ENCODE data around the gene IL7R.

DNA sequence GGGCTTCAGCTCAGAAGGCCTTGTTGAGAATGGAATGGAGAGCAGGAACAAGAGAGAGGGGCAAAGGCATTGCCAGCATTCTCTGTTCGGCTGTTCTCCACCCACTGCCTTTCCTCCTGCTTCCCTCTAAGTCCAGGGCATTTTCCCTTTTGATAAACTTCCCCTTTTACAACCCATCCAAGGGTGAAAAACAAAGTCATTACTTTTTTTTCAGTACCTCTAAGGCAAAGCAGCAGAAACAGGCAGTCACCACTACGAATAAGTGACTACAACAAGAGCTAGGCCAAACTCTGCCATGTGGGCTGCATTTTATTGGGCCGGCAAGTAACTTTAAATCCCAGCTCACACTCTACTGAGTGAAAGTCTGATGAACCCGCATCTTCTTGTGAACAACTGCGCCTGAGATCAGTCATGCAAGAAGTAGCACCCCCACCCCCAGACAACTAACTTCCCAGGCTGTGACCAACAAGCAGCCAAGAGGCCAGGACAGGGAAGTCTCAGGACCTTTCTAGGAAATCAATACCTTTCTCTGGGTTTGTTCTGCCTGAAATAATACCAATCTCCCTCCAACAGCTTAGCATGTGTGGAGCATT is 13.1 kb downstream of the IL7R start:
- TF ChIP-seq, protein P1, sequence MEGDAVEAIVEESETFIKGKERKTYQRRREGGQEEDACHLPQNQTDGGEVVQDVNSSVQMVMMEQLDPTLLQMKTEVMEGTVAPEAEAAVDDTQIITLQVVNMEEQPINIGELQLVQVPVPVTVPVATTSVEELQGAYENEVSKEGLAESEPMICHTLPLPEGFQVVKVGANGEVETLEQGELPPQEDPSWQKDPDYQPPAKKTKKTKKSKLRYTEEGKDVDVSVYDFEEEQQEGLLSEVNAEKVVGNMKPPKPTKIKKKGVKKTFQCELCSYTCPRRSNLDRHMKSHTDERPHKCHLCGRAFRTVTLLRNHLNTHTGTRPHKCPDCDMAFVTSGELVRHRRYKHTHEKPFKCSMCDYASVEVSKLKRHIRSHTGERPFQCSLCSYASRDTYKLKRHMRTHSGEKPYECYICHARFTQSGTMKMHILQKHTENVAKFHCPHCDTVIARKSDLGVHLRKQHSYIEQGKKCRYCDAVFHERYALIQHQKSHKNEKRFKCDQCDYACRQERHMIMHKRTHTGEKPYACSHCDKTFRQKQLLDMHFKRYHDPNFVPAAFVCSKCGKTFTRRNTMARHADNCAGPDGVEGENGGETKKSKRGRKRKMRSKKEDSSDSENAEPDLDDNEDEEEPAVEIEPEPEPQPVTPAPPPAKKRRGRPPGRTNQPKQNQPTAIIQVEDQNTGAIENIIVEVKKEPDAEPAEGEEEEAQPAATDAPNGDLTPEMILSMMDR (IDR thresholded peaks at IDR 0.05 in 2 of 3, conservative IDR thresholded peaks at IDR 0.05 in 1 of 3; ENCODE audit: borderline replicate concordance in 1 of 3, insufficient read depth in 1 of 3, low read depth in 2 of 3, low read length in 2 of 3) = no peak
- TF ChIP-seq CBX3 (IDR thresholded peaks at IDR 0.05; ENCODE audit: low read depth) = no peak

All from HCT116 (cell line).